ENCODE measurements around the gene MRGPRG.

Gene MRGPRG

DNA sequence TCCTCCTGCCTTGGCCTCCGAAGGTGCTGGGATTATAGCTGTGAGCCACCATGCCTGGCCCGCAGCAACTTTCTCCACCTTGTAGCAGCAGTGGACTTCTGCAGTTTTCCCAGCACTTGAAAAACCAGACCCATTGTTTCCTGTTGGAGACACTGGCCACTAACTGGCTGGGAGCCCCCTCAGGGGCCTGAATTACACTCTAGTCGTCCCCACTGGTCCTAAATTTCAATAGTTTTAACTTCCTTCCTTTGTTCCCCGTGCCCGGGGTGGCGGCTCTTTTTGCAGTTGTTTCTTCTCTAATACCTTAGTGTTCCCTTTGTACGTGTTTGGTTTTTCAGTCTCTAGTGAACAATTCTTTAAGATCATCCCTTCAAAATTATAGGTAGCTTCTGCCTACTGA, 16.2 kb upstream of the MRGPRG start:
- H3K36me3 ChIP-seq, result no peaks in the 10 kb centered on the region
- TF ChIP-seq, protein P1, sequence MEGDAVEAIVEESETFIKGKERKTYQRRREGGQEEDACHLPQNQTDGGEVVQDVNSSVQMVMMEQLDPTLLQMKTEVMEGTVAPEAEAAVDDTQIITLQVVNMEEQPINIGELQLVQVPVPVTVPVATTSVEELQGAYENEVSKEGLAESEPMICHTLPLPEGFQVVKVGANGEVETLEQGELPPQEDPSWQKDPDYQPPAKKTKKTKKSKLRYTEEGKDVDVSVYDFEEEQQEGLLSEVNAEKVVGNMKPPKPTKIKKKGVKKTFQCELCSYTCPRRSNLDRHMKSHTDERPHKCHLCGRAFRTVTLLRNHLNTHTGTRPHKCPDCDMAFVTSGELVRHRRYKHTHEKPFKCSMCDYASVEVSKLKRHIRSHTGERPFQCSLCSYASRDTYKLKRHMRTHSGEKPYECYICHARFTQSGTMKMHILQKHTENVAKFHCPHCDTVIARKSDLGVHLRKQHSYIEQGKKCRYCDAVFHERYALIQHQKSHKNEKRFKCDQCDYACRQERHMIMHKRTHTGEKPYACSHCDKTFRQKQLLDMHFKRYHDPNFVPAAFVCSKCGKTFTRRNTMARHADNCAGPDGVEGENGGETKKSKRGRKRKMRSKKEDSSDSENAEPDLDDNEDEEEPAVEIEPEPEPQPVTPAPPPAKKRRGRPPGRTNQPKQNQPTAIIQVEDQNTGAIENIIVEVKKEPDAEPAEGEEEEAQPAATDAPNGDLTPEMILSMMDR (IDR thresholded peaks at IDR 0.05; ENCODE audit: low read depth, low read length), result no peak
- H3K9me3 ChIP-seq, result no peaks in the 10 kb centered on the region
- no peak overlapping the region for H3K4me3 ChIP-seq (ENCODE audit: low read depth, low read length)
- no peaks in the 10 kb centered on the region for H3K4me1 ChIP-seq
- no peaks in the 10 kb centered on the region for H3K27me3 ChIP-seq
- DNase-seq, result no peak

DNA sequence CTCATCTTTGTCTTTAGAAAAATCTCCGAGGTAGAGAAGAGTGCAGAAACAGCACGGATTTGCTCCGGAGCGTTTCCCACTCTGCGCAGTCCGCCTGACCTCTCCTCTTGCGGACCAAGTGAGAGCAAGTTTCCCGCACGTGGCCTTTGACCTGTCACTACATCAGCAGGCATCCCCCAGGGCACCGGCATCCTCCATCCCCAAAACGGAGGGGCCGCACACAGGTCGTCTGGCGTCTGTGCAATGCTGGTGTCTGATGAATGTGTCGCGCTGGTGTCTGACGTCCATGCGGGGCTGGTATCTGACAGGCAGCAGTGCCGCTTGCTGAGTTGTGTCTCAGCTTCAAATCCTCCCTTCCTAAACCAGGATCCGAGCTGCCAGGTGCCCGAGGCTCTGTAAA, 14.3 kb upstream of the MRGPRG start:
- no peak overlapping the region for H3K4me3 ChIP-seq (ENCODE audit: low read depth, low read length)
- H3K4me1 ChIP-seq, result no peaks in the 10 kb centered on the region
- no peaks in the 10 kb centered on the region for H3K36me3 ChIP-seq
- TF ChIP-seq, protein P1 (IDR thresholded peaks at IDR 0.05; ENCODE audit: low read depth, low read length), result no peak
- H3K9me3 ChIP-seq, result no peaks in the 10 kb centered on the region
- H3K27me3 ChIP-seq, result no peaks in the 10 kb centered on the region
- DNase-seq, result no peak

DNA sequence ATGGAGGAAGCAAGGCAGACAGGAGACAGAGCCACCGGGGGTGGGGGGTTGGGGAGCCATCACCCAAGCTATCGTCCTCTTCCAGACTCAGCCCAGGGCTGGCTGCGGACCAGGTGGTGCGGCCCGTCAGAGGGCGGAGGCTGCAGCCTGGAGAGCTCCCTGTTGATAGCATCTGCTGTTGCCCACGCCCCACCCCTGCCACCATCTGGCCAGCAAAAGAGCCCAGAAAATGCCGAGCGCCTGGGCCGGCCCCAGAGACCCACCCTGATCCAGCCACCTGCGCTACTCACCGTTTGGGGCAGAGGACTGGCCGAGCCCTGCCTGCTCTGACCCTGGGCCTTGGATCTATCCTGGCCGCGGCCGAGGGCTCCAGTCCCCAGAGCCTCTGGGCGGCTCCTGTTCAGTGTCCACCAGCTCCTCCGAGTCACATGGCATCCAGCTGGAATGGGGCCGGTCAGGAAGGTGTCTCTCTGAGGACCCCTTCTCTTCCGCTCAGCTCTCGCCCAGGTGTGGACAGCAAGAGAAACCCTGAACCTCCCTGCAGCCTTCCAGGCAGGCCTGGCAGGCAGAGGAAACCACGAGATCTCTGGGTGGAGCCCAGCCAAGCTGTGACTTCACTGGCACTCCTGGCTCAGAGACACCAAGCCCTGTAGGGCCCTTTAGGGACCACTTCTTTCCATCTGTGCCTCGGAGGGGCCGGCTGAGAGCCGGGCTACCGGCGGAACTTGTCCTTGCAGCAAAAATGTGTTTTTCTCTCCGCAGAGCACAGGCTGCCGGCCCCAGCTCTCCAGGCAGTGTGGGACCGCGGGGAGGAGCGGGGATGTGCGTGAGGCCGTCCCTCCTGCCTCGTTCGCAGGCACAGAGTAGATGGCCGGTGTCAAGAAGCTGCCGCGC, 13.5 kb upstream of the MRGPRG start, which contains the start of gene MRGPRE:
Gene MRGPRE (minus strand): TSS at position 567 of the 894 bp plus-strand sequence. CDS start 3,618 bp downstream, outside the sequence.
- no peaks in the 10 kb centered on the region for H3K9me3 ChIP-seq
- H3K4me3 ChIP-seq (ENCODE audit: low read depth, low read length), result no peak within 1 kb of the TSS
- peak; percentile 18 for DNase-seq
- H3K36me3 ChIP-seq, result no peaks in the 10 kb centered on the region
- no peaks in the 10 kb centered on the region for H3K27me3 ChIP-seq
- no peaks in the 10 kb centered on the region for H3K4me1 ChIP-seq
- TF ChIP-seq, protein P1 (IDR thresholded peaks at IDR 0.05; ENCODE audit: low read depth, low read length), result no peak

DNA sequence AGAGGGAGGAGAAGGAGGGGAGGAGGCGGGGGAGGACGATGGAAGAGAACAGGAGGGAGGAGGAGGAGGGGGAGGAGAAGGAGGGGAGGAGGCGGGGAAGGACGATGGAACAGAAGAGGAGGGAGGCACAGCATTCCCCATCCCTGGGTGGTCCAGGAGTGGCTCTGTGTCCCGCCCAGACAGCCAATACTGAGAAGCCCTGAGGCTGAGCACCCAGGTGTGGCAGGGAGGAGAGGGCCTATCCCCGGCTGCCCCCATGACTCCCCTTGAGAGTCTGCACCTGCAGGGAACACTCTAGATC, 12.9 kb upstream of the MRGPRG start:
- no peaks in the 10 kb centered on the region for H3K27me3 ChIP-seq
- no peaks in the 10 kb centered on the region for H3K9me3 ChIP-seq
- H3K36me3 ChIP-seq, result no peaks in the 10 kb centered on the region
- no peak overlapping the region for H3K4me3 ChIP-seq (ENCODE audit: low read depth, low read length)
- DNase-seq, result no peak
- H3K4me1 ChIP-seq, result no peaks in the 10 kb centered on the region
- TF ChIP-seq, protein P1 (IDR thresholded peaks at IDR 0.05; ENCODE audit: low read depth, low read length), result no peak

DNA sequence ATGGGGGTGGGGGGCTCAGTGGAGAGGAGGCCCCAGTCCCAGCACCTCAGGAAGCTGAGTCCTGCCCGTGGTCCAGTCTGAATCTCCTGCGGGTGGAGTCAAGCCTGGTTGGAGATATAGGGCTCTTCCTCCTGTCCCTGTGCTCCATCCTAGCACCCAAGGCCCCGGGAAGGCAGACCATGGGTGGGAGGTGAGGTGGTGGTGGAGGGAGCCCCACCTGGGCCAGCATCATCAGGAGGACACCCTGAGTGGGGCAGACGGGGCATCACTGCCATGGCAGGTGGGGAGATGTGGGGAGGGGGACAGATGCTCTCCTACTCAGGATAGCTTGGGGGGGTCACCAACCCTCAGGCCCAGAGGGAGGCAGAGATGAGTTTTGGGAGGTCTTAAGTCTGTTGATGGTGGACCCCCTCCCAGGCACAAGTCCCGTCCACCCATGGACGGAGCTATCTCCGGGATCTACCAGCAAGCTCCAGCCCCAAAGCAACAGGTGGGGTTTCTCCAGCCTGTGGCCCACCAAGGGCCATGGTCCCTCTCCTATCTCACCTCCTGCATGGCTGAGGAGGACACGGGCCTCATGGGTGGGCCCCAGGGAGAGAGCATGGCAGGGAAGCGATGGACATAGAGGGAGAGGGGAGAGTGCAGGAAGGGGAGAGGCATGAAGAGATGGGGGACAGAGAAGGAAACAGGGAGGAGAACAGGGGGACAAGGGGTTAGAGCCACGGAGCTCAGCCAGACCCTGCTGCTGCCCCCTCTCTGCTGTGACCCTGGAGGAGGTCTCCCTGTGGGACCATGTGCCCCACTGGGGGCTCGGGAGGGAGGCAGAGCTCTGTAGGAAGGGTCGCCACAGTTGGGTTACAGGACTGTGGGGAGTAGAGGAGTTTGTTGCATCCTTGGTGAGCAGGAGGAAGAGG, 12.3 kb upstream of the MRGPRG start:
- no peak for DNase-seq
- Histone ChIP-seq H3K9me3 (no peaks in the 10 kb centered on the region), H3K27me3 (no peaks in the 10 kb centered on the region), H3K4me1 (no peaks in the 10 kb centered on the region), H3K4me3 (ENCODE audit: low read depth, low read length) (no peak overlapping the region), H3K36me3 (no peaks in the 10 kb centered on the region)
- TF ChIP-seq, protein P1 (IDR thresholded peaks at IDR 0.05; ENCODE audit: low read depth, low read length), result no peak
